ENCODE data around the gene CUL2.
A peak's percentile ranks its signal among the peaks of the same experiment; 100 is the strongest.
"Not testable (repeated sequence)": the region's sequence is repeated elsewhere in the genome, so short reads cannot be mapped to it uniquely, and the experiment has no call there.

Gene CUL2

GRCh38 chr10:35097510-35097909 lies 7.4 kb upstream of the CUL2 start:
- H3K4me1 Mint-ChIP-seq (ENCODE audit: low read depth) = no peaks in the 10 kb centered on the region
- no peak overlapping the region for H3K4me3 Mint-ChIP-seq
- H3K27ac Mint-ChIP-seq = no peak overlapping the region
- H3K9me3 Mint-ChIP-seq (ENCODE audit: low read depth) = no peaks in the 10 kb centered on the region
- peaks cover 3% of the 10 kb centered on the region for H3K27me3 Mint-ChIP-seq
- no peaks in the 10 kb centered on the region for H3K36me3 Mint-ChIP-seq

DNA sequence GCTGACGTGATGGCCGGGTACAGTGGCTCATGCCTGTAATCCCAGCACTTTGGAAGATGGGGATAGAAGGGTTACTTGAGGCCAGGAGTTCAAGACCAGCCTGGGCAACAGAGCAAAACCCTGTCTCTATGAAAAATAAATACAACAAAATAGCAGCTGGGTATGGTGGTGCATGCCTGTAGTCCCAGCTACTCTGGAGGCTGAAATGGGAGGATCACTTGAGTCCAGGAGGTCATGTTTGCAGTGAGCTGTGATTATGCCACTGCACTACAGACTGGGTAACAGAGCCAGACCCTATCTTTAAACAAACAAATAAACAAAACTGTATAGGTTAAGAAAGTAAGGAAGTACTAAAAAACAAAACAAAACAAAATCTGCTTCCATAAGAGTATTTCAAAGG lies 6.2 kb upstream of the CUL2 start:
- Mint-ChIP-seq H3K27ac (no peak overlapping the region), H3K4me1 (ENCODE audit: low read depth) (peaks cover under 1% of the 10 kb centered on the region), H3K9me3 (ENCODE audit: low read depth) (no peaks in the 10 kb centered on the region), H3K27me3 (peaks cover 3% of the 10 kb centered on the region), H3K36me3 (no peaks in the 10 kb centered on the region), H3K4me3 (no peak overlapping the region)

DNA sequence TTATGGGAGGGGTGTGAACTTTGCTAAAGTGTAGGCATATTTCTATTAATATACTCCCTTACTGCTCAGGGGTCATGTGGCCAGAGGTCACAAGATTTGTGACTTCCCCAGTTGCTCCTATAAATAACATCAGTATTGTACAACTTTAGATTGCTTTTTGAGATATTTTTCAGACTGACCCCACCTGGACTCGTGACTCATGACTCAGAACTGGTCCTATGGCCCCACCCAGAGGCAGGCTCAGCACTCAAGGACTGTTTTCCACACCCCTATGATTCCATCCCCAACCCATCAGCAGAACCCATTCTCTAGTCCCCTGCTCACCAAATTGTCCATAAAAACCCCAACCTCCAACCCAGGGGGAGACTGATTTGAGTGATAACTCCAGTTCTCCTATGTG lies 2.7 kb upstream of the CUL2 start:
- no peak overlapping the region for H3K4me3 Mint-ChIP-seq
- H3K36me3 Mint-ChIP-seq = no peaks in the 10 kb centered on the region
- no peaks in the 10 kb centered on the region for H3K9me3 Mint-ChIP-seq (ENCODE audit: low read depth)
- peaks cover 24% of the 10 kb centered on the region for H3K4me1 Mint-ChIP-seq (ENCODE audit: low read depth)
- no peak overlapping the region for H3K27ac Mint-ChIP-seq
- peaks cover 3% of the 10 kb centered on the region for H3K27me3 Mint-ChIP-seq

- H3K4me1 Mint-ChIP-seq (ENCODE audit: low read depth) = peaks cover 31% of the 10 kb centered on the region
- H3K36me3 Mint-ChIP-seq = peaks cover 5% of the 10 kb centered on the region
- no peak overlapping the region for H3K4me3 Mint-ChIP-seq
- no peak overlapping the region for H3K27ac Mint-ChIP-seq
- H3K27me3 Mint-ChIP-seq = peaks cover 3% of the 10 kb centered on the region
- no peaks in the 10 kb centered on the region for H3K9me3 Mint-ChIP-seq (ENCODE audit: low read depth)
These were observed 2.1 kb upstream of the CUL2 start for GRCh38 chr10:35091994-35092790.

GRCh38 chr10:35089611-35090161 lies 455 bp downstream of the CUL2 start:
- Mint-ChIP-seq H3K36me3 (peaks cover 5% of the 10 kb centered on the region), H3K9me3 (ENCODE audit: low read depth) (no peaks in the 10 kb centered on the region), H3K27ac (peak overlapping the region; percentile 94), H3K27me3 (no peaks in the 10 kb centered on the region), H3K4me1 (ENCODE audit: low read depth) (peaks cover 48% of the 10 kb centered on the region), H3K4me3 (peak overlapping the region; percentile 96)

- Mint-ChIP-seq H3K9me3 (ENCODE audit: low read depth) (no peaks in the 10 kb centered on the region), H3K4me1 (ENCODE audit: low read depth) (peaks cover 58% of the 10 kb centered on the region), H3K27ac (no peak overlapping the region), H3K4me3 (no peak overlapping the region), H3K27me3 (no peaks in the 10 kb centered on the region), H3K36me3 (peaks cover 18% of the 10 kb centered on the region)
These were observed 6.9 kb downstream of the CUL2 start for GRCh38 chr10:35083242-35083641.

DNA sequence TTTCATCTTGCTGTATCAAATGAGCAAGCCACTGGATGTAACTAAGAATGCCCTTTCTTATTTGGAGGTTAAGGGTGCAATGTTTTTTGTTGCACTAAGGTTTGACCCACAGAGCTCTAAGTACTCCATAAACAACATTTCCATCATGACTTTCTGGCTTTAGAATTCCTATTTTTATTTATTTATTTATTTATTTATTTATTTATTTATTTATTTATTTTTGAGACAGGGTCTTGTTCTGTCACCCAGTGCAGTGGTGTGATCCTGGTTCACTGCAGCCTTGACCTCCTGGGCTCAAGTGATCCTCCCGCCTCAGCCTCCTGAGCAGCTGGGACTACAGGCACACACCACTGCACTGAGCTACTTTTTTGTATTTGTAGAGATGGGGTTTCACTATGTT lies 9.9 kb downstream of the CUL2 start:
- H3K9me3 Mint-ChIP-seq (ENCODE audit: low read depth); H3K4me3 Mint-ChIP-seq; H3K27me3 Mint-ChIP-seq; H3K27ac Mint-ChIP-seq: not testable (repeated sequence)
- peaks cover 35% of the 10 kb centered on the region for H3K4me1 Mint-ChIP-seq (ENCODE audit: low read depth)
- peaks cover 13% of the 10 kb centered on the region for H3K36me3 Mint-ChIP-seq

DNA sequence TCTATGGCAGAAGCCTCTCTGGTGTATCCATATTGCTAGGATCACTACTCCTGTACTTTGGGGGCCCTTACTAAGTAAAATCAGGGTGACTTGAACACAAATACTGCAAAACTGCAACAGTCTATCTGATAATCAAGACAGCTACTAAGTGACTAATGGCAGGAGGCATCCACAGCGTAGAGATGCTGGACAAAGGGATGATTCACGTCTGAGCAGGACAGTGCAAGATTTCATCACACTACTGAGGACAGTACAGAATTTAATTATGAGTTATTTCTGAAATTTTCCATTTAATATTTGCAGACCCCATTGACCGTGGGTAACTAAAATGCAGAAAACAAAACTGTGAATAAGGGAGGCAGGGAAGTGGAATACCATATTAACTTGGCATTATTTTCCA lies 10.4 kb downstream of the CUL2 start:
- Mint-ChIP-seq H3K27me3 (no peaks in the 10 kb centered on the region), H3K27ac (peak overlapping the region; percentile 46), H3K4me3 (no peak overlapping the region), H3K4me1 (ENCODE audit: low read depth) (peaks cover 37% of the 10 kb centered on the region), H3K9me3 (ENCODE audit: low read depth) (no peaks in the 10 kb centered on the region), H3K36me3 (peaks cover 13% of the 10 kb centered on the region)

DNA sequence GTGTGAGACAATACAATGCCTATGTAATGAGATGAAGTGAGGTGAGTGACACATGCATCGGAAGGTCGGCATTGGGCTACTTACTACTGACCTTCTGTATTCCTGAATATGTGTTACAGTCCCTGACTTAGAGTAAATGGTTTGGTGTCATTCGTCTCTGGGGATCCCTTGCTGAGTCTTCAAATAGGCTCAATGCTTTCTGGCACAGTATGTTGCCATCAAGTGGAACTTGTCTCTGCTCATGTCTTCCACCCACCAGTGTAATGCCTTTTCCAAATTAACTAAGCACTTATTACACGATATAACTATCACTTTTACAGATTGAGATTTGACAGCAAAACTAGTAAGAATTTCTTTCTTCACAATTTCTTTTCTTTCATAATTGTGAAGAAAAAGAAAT lies 10.9 kb downstream of the CUL2 start:
- peak overlapping the region; percentile 46 for H3K27ac Mint-ChIP-seq
- no peaks in the 10 kb centered on the region for H3K27me3 Mint-ChIP-seq
- H3K9me3 Mint-ChIP-seq (ENCODE audit: low read depth) = no peaks in the 10 kb centered on the region
- H3K36me3 Mint-ChIP-seq = peaks cover 12% of the 10 kb centered on the region
- H3K4me3 Mint-ChIP-seq = no peak overlapping the region
- peaks cover 37% of the 10 kb centered on the region for H3K4me1 Mint-ChIP-seq (ENCODE audit: low read depth)

DNA sequence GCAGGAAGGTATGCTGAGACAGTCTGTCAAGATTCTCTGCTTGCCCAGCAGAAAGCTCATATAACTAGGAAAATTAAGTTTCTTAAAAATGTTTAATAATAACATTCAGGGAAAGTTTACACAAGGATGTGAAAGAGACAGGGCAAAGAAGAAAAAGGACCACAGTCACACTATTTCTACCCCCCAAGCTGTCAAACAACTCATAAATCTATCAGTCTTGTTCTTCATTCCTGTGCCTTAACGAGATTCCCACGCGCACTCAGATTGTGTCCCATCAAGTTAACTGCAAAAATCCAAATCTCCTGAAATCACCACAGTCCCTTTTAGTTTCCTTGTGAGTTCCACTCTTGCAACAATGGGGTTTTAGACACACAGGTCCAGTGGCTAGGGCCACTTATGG lies 14.9 kb downstream of the CUL2 start:
- H3K4me1 Mint-ChIP-seq (ENCODE audit: low read depth) = peaks cover 22% of the 10 kb centered on the region
- peaks cover 2% of the 10 kb centered on the region for H3K36me3 Mint-ChIP-seq
- no peaks in the 10 kb centered on the region for H3K9me3 Mint-ChIP-seq (ENCODE audit: low read depth)
- H3K27ac Mint-ChIP-seq = no peak overlapping the region
- no peak overlapping the region for H3K4me3 Mint-ChIP-seq
- H3K27me3 Mint-ChIP-seq = no peaks in the 10 kb centered on the region

DNA sequence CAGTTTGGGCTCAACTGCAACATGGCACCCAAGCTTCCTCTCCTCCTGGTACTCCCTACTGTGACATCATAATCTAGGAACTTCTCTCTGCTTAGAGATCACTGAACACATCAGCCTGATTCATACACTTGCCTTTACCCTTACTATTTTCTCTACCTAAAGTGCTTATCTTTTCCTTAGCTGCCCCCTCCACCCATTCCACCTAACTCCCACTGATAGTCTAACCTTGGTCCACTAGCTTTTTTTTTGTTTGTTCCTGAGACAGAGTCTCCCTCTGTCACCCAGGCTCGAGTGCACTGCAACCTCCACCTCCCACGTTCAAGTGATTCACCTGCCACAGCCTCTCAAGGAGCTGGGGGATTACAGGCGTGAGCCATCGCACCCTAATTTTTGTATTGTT lies 15.9 kb downstream of the CUL2 start:
- H3K36me3 Mint-ChIP-seq = peaks cover 4% of the 10 kb centered on the region
- H3K4me3 Mint-ChIP-seq = no peak overlapping the region
- H3K27me3 Mint-ChIP-seq = no peaks in the 10 kb centered on the region
- no peaks in the 10 kb centered on the region for H3K9me3 Mint-ChIP-seq (ENCODE audit: low read depth)
- H3K27ac Mint-ChIP-seq = peak overlapping the region; percentile 36
- H3K4me1 Mint-ChIP-seq (ENCODE audit: low read depth) = peaks cover 16% of the 10 kb centered on the region

- H3K9me3 Mint-ChIP-seq (ENCODE audit: low read depth) = no peaks in the 10 kb centered on the region
- peaks cover 7% of the 10 kb centered on the region for H3K36me3 Mint-ChIP-seq
- H3K27ac Mint-ChIP-seq = no peak overlapping the region
- H3K27me3 Mint-ChIP-seq = no peaks in the 10 kb centered on the region
- H3K4me1 Mint-ChIP-seq (ENCODE audit: low read depth) = peaks cover 15% of the 10 kb centered on the region
- no peak overlapping the region for H3K4me3 Mint-ChIP-seq
These were observed 19.6 kb downstream of the CUL2 start for GRCh38 chr10:35070521-35070920.

DNA sequence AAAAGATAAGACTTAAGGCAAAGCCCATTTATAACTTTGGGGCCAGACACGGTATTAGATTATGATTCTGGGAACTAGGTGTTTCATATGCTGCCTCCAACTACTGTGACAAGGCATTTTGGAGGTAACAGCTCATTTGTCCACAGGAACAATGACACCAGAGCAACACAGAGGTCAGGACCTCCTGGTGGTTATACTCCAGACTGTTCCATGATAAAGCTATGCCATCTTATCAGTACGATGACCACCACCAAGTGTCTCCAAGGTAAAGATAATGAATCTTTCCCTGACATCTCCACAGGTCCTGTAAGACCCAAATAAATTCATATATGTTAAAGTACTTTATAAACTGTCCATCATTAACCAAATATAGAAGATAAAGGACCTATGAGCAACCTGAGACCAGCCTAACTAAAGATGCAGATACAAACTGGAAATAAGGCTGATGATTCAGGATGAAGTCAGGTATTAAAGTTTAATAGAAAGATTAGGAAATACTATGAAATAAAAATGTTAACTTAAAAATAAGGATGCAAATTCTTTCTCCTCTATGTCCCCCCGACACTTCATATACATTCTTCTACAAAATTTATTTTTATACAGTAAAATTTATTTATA lies 26.2 kb downstream of the CUL2 start:
- H3K27ac Mint-ChIP-seq = no peak overlapping the region
- no peak overlapping the region for H3K4me3 Mint-ChIP-seq
- no peaks in the 10 kb centered on the region for H3K9me3 Mint-ChIP-seq (ENCODE audit: low read depth)
- peaks cover 2% of the 10 kb centered on the region for H3K4me1 Mint-ChIP-seq (ENCODE audit: low read depth)
- H3K27me3 Mint-ChIP-seq = no peaks in the 10 kb centered on the region
- H3K36me3 Mint-ChIP-seq = peaks cover 9% of the 10 kb centered on the region

DNA sequence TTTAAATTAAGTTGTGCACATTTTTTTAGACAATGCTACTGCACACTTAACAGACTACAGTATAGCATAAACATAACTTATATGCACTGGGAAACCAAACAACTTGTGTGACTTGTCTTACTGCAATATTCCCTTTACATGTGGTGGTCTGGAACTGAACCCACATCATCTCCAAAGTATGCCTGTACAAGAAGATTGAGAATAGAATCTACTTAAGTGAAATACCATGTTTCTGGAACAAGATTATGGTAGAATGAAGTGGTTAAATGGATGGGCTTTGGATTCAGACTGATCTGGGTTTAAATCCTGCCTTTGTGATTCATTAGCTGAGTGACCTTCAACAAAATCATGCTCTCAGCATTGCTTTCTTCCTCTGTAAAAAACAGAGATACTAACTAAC lies 30.7 kb downstream of the CUL2 start:
- H3K9me3 Mint-ChIP-seq (ENCODE audit: low read depth) = no peaks in the 10 kb centered on the region
- no peaks in the 10 kb centered on the region for H3K27me3 Mint-ChIP-seq
- H3K4me1 Mint-ChIP-seq (ENCODE audit: low read depth) = peaks cover 6% of the 10 kb centered on the region
- peaks cover 13% of the 10 kb centered on the region for H3K36me3 Mint-ChIP-seq
- no peak overlapping the region for H3K4me3 Mint-ChIP-seq
- H3K27ac Mint-ChIP-seq = no peak overlapping the region

DNA sequence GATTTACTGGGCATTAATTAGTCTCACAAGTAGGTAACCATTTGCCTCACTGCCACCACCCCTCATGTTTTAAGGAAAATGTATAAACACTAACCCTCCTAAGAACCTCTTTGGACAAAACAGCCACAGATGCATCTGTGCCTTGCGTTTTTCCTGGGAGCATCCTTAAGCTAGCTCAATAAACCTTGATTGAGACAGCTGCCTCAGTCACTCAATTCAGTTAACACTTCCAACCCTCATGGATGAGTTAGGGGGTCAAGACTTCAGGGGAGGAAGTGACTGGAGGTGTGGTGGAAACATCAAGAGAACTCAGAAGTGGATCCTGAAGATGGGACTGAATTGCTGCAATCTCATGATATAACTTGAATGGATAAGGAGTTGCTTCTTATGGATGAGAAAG lies 31.5 kb downstream of the CUL2 start:
- no peak overlapping the region for H3K4me3 Mint-ChIP-seq
- peaks cover 6% of the 10 kb centered on the region for H3K4me1 Mint-ChIP-seq (ENCODE audit: low read depth)
- H3K27me3 Mint-ChIP-seq = no peaks in the 10 kb centered on the region
- no peak overlapping the region for H3K27ac Mint-ChIP-seq
- peaks cover 13% of the 10 kb centered on the region for H3K36me3 Mint-ChIP-seq
- no peaks in the 10 kb centered on the region for H3K9me3 Mint-ChIP-seq (ENCODE audit: low read depth)
